GM13977 (cell line): ENCODE data around the gene SHROOM3.

Experiments used
- DNase-seq: peaks from one replicate; pipeline ENCODE4 v3.0.0; 2012; ENCODE audit warnings: low spot score
- CTCF ChIP-seq: IDR thresholded peaks from 2 replicates; pipeline ENCODE4 v1.5.1; 2012; ENCODE audit warnings: mild to moderate bottlenecking, control low read depth; ENCODE audit not compliant: insufficient read depth; ENCODE audit errors: extremely low read depth, missing control alignments
- in situ Hi-C: fragments of 300-500 bp; cut with MboI; formaldehyde crosslinking; loops from one replicate; pipeline ENCODE4 v1.12.0; 2022; ENCODE audit warnings: low sequenced_read_pairs, low pct_unique_long_range_greater_than_20kb, mixed read lengths, inconsistent platforms; ENCODE audit not compliant: unreplicated experiment

Gene SHROOM3

GRCh38 chr4:76753814-76754213 is 318.8 kb downstream of the SHROOM3 start:
- in situ Hi-C loops = loop anchor here (10.0 kb wide), 1 partner anchor 319 kb away; the partner anchor contains the start of gene SHROOM3
- no peak for TF ChIP-seq CTCF
- DNase-seq = no peak

GRCh38 chr4:76754439-76754838 is 319.4 kb downstream of the SHROOM3 start:
- TF ChIP-seq CTCF = no peak

GRCh38 chr4:76755756-76756155 is 320.7 kb downstream of the SHROOM3 start:
- TF ChIP-seq CTCF = no peak
- no peak for DNase-seq
- in situ Hi-C loops = loop anchor here (10.0 kb wide), 1 partner anchor 321 kb away; the partner anchor contains the start of gene SHROOM3

More at GRCh38 chr4:76754439-76754838, 319.4 kb downstream of the SHROOM3 start:
- in situ Hi-C loops = loop anchor here (10.0 kb wide), 1 partner anchor 320 kb away; the partner anchor contains the start of gene SHROOM3
- DNase-seq = no peak

- no peak for TF ChIP-seq CTCF
- in situ Hi-C loops = loop anchor here (10.0 kb wide), 1 partner anchor 322 kb away; the partner anchor contains the start of gene SHROOM3
- DNase-seq = no peak
Measured at GRCh38 chr4:76756416-76756815, 321.4 kb downstream of the SHROOM3 start.

GRCh38 chr4:76757418-76757939 is 322.4 kb downstream of the SHROOM3 start:
- no peak for DNase-seq
- in situ Hi-C loops = loop anchor here (10.0 kb wide), 1 partner anchor 323 kb away; the partner anchor contains the start of gene SHROOM3
- no peak for TF ChIP-seq CTCF

- DNase-seq = peak; percentile 37
- TF ChIP-seq CTCF = peak; percentile 67
- in situ Hi-C loops = loop anchor here (10.0 kb wide), 1 partner anchor 324 kb away; the partner anchor contains the start of gene SHROOM3
Measured at GRCh38 chr4:76758290-76758882, 323.4 kb downstream of the SHROOM3 start.
